HFFc6 (cell line): ENCODE data around the gene PORCN. TPM values are rescaled to one million over a fixed set of nuclear protein-coding genes. Genes with fewer than 3 reads are reported as not detected.
"Not testable (repeated sequence)": the region's sequence is repeated elsewhere in the genome, so short reads cannot be mapped to it uniquely, and the experiment has no call there.

Experiments
- DNase-seq: peaks from one replicate; pipeline ENCODE4 v3.0.0-alpha.2; 2018
- H3K27ac Mint-ChIP-seq: 2 replicates; pipeline ENCODE4 v1.8.0; 2020; ENCODE audit warnings: mild to moderate bottlenecking, mixed read lengths
- H3K27me3 Mint-ChIP-seq: 2 replicates; pipeline ENCODE4 v1.8.0; 2021; ENCODE audit warnings: mild to moderate bottlenecking, moderate library complexity, mixed read lengths; ENCODE audit not compliant: insufficient read depth
- H3K36me3 Mint-ChIP-seq: 2 replicates; pipeline ENCODE4 v1.8.0; 2021; ENCODE audit warnings: low read depth, mixed read lengths
- H3K4me1 Mint-ChIP-seq: 2 replicates; pipeline ENCODE4 v1.8.0; 2020; ENCODE audit warnings: low read depth, mixed read lengths
- H3K4me3 Mint-ChIP-seq: 2 replicates; pipeline ENCODE4 v1.8.0; 2020; ENCODE audit warnings: mild to moderate bottlenecking, moderate library complexity, mixed read lengths
- H3K9me3 Mint-ChIP-seq: 2 replicates; pipeline ENCODE4 v1.8.0; 2020; ENCODE audit warnings: mild to moderate bottlenecking, mixed read lengths
- total RNA-seq, 6 experiments: library from RNA; stranded (reverse); fragmentation: NEBNext Ultra II Directional; extraction: Animal tissue kit (Norgen Biotek cat#: 25700); gene quantifications; 2 replicates in 1 of 6; 3 replicates in 5 of 6; pipeline ENCODE4 v1.2.3, GENCODE V29; 2021
- TF ChIP-seq, protein P1 (sequence below): fragments of 200-600 bp; sonication (generic); IDR thresholded peaks from 2 replicates; pipeline ENCODE4 v1.5.0; 2021; ENCODE audit warnings: antibody characterized with exemption, mild to moderate bottlenecking

The PORCN gene
- total RNA-seq, 6 experiments from 2014 or later, result 9.0 to 13.8 (median 10.7) TPM

DNA sequence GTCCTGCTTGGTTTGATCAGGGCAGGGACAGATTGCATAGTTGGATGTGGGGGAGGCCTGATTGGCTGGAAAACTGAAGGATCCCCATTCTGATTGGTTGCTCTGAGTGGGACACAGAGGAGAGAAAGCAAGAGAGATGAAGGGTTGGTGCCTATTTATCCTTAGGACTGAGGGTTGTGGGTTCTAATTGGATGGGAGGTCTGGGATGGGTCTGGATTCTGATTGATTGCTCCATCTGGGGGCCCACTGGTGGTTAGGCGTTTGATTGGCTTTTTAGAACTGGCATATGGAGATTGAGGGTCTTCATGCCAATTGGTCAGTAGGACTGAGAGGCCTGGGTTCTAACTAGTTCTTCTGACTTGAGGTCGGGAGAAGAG is 12.2 kb downstream of the PORCN start:
- Mint-ChIP-seq H3K36me3 (peaks cover 4% of the 10 kb centered on the region), H3K27ac (peak overlapping the region; percentile 14; the same call in 1 of the 2 replicates)

DNA sequence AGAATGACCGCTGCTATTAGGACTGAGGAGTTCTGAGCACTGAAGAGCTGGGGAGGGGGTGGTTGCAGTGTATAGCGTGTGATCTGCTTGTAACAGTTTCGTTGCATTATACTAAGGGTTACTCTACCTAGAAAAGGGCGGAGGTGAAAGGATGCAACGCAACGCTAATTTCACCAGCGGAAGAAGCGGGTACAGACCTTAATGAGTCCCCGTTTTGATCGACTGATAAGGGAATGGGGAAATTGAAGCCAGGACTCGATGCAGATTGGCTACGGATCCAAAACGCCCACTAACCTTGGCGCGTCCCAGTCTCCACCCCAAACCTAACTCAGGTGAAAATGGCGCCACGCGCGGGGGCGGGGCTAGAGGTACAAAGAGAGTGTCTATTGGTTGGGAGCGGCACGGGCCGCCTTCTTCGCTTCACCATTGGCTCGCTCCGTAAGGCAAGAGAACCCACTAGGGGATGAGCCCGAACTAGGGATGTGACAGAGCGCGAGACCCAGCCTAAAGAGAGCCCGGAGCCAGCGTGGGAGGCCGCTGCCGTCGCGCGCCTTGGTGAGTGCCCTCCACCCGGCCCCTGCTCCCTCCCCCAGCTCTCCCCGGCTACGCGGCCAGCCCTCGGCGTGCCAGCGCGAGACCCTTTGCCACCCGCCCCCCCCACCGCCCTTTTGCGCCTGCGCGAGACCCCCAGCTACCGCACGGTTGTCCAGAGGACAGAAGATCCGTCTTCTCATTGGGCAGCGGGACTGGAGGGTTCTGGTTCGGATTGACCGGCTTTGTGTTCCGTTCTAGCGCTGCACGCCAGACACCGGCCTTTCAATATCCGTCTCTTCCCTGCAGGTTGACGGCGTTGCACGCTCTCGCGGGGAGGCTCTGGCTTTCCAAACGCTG is 12.8 kb downstream of the PORCN start, which contains the start of gene EBP:
Gene EBP (plus strand): TSS at position 456 of the 891 bp plus-strand sequence. CDS start 1,964 bp downstream, outside the sequence.
- peak; percentile 79 for DNase-seq
- Mint-ChIP-seq H3K27ac (peak within 1 kb of the TSS; percentile 62), H3K36me3 (peaks cover 3% of the 10 kb centered on the region), H3K9me3 (no peaks in the 10 kb centered on the region), H3K4me3 (peak within 1 kb of the TSS; percentile 91), H3K4me1 (peaks cover 13% of the 10 kb centered on the region), H3K27me3 (peaks cover 3% of the 10 kb centered on the region)
- TF ChIP-seq, protein P1, sequence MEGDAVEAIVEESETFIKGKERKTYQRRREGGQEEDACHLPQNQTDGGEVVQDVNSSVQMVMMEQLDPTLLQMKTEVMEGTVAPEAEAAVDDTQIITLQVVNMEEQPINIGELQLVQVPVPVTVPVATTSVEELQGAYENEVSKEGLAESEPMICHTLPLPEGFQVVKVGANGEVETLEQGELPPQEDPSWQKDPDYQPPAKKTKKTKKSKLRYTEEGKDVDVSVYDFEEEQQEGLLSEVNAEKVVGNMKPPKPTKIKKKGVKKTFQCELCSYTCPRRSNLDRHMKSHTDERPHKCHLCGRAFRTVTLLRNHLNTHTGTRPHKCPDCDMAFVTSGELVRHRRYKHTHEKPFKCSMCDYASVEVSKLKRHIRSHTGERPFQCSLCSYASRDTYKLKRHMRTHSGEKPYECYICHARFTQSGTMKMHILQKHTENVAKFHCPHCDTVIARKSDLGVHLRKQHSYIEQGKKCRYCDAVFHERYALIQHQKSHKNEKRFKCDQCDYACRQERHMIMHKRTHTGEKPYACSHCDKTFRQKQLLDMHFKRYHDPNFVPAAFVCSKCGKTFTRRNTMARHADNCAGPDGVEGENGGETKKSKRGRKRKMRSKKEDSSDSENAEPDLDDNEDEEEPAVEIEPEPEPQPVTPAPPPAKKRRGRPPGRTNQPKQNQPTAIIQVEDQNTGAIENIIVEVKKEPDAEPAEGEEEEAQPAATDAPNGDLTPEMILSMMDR, result no peak

More for the DNA sequence above, 12.2 kb downstream of the PORCN start:
- TF ChIP-seq, protein P1, result no peak
- Mint-ChIP-seq H3K27me3 (peaks cover 3% of the 10 kb centered on the region), H3K4me3 (peak overlapping the region; percentile 91), H3K4me1 (peaks cover 14% of the 10 kb centered on the region), H3K9me3 (no peaks in the 10 kb centered on the region)
- DNase-seq, result no peak

DNA sequence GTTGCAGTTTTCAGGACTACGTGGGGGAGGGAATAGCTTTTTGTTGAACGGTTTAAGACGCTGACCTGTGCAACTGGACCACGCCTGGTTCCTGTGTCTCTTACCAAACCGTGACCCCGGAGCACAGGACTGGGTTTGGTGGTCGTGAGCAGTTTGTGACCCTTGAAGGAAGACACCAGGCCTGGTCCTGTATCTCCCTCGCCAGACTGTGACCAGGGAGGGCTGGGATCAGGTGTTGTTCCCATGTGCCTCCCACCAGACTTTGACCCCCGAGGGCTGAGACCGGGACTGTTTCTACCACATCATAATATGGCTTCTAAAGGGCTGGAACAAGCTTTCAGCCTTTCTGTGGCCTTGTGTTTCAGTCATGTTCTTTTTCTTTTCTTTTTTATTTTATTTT is 13.5 kb downstream of the PORCN start:
- peaks cover 3% of the 10 kb centered on the region for H3K27me3 Mint-ChIP-seq
- peaks cover 15% of the 10 kb centered on the region for H3K4me1 Mint-ChIP-seq
- peak overlapping the region; percentile 62 for H3K27ac Mint-ChIP-seq
- H3K36me3 Mint-ChIP-seq, result peaks cover 5% of the 10 kb centered on the region
- peak overlapping the region; percentile 91 for H3K4me3 Mint-ChIP-seq
- DNase-seq, result no peak
- H3K9me3 Mint-ChIP-seq, result no peaks in the 10 kb centered on the region
- TF ChIP-seq, protein P1, result no peak

DNA sequence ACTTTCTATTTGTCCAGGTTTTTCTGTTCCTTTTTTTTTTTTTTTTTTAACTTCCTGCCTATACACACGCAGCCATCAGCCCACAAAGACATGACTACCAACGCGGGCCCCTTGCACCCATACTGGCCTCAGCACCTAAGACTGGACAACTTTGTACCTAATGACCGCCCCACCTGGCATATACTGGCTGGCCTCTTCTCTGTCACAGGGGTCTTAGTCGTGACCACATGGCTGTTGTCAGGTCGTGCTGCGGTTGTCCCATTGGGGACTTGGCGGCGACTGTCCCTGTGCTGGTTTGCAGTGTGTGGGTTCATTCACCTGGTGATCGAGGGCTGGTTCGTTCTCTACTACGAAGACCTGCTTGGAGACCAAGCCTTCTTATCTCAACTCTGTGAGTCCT is 14.9 kb downstream of the PORCN start:
- Mint-ChIP-seq H3K27ac (no peak overlapping the region), H3K4me3 (peak overlapping the region; percentile 43; the same call in 1 of the 2 replicates), H3K9me3 (no peaks in the 10 kb centered on the region), H3K27me3 (peaks cover 3% of the 10 kb centered on the region), H3K4me1 (peaks cover 15% of the 10 kb centered on the region), H3K36me3 (peaks cover 10% of the 10 kb centered on the region)
- TF ChIP-seq, protein P1, result no peak
- no peak for DNase-seq

DNA sequence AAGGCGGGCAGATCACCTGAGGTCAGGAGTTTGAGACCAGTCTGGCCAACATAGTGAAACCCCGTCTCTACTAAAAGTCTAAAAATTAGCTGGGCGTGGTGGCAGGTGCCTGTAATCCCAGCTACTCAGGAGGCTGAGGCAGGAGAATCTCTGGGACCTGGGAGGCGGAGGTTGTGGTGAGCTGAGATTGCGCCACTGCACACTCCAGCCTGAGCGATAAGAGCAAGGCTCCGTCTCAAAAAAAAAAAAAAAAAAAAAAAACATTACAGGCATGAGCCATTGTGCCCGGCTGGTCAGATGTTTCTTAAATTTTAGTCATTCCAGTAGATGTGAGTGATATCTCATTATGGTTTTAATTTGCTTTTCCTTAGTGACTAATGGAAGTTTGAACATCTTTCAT is 17.1 kb downstream of the PORCN start:
- not testable (repeated sequence) for H3K27ac Mint-ChIP-seq, DNase-seq, H3K27me3 Mint-ChIP-seq, H3K9me3 Mint-ChIP-seq, H3K4me3 Mint-ChIP-seq
- H3K36me3 Mint-ChIP-seq, result peaks cover 12% of the 10 kb centered on the region
- peaks cover 12% of the 10 kb centered on the region for H3K4me1 Mint-ChIP-seq

DNA sequence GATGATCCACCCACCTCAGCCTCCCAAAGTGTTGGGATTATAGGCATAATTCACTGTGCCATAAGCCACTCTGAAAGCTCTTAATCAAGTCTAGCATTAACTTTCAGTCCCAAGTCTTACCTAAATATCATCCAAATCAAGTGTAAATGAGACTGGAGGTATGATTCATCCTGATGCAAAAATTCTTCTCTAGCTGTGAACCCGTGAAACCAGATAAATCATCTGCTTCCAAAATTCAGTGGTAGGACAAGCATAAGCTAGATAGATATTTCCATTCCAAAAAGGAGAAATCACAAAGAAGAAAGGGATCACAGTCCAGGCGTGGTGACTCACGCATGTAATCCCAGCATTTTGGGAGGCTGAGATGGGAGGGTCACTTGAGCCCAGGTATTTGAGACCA is 21.9 kb downstream of the PORCN start:
- Mint-ChIP-seq H3K9me3 (no peaks in the 10 kb centered on the region), H3K36me3 (peaks cover 12% of the 10 kb centered on the region), H3K27me3 (peaks cover 2% of the 10 kb centered on the region; the same call in 1 of the 2 replicates), H3K27ac (peak overlapping the region; percentile 98; the same call in 1 of the 2 replicates), H3K4me1 (peaks cover 20% of the 10 kb centered on the region), H3K4me3 (no peak overlapping the region)
- TF ChIP-seq, protein P1, result no peak
- DNase-seq, result no peak
